HUES6 (cell line): ENCODE measurements around the gene HIVEP1.

ENCODE experiments used
- H3K27ac ChIP-seq: 2 replicates; pipeline ENCODE4 v1.7.0; 2013; ENCODE audit warnings: low read depth, mild to moderate bottlenecking, low read length, inconsistent platforms
- H3K27me3 ChIP-seq: 2 replicates; pipeline ENCODE4 v1.6.1; 2013; ENCODE audit warnings: low read length; ENCODE audit not compliant: control insufficient read depth, insufficient read depth
- H3K36me3 ChIP-seq: 2 replicates; pipeline ENCODE4 v1.6.1; 2013; ENCODE audit warnings: low read length; ENCODE audit not compliant: control insufficient read depth, insufficient read depth
- H3K4me1 ChIP-seq: 2 replicates; pipeline ENCODE4 v1.6.1; 2013; ENCODE audit warnings: low read length; ENCODE audit not compliant: control insufficient read depth, insufficient read depth
- H3K4me3 ChIP-seq: 2 replicates; pipeline ENCODE4 v1.5.1; 2013; ENCODE audit warnings: low read depth, low read length
- H3K9ac ChIP-seq: one replicate; pipeline ENCODE4 v1.6.1; 2013; ENCODE audit warnings: mild to moderate bottlenecking, low read length
- H3K9me3 ChIP-seq: 2 replicates; pipeline ENCODE4 v1.6.1; 2013; ENCODE audit warnings: low read depth, low read length; ENCODE audit not compliant: control insufficient read depth, insufficient read depth

Gene HIVEP1

DNA sequence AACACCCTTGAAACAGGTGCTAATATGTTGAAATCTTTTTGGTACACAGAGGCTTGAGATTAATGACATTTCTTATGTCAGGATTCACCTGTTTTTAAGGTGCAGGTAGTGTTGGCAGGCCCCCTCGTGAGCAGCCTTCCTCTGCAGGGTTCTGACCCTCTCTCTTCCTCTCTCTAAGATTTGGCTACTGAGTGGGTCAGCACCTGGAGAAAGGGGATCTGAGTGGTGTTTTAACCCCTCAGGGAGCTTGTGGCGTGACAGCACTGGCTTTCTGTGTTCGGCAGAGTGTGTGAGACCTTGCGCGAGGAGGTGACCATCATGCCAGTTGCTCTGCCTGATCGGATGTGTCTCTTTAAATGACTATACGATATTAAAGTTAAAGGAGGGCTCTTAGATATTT lies 37.1 kb downstream of the HIVEP1 start:
- no peak overlapping the region for H3K27ac ChIP-seq
- no peak overlapping the region for H3K4me3 ChIP-seq
- no peaks in the 10 kb centered on the region for H3K27me3 ChIP-seq
- no peak overlapping the region for H3K9ac ChIP-seq
- no peaks in the 10 kb centered on the region for H3K9me3 ChIP-seq
- H3K36me3 ChIP-seq: no peaks in the 10 kb centered on the region
- no peaks in the 10 kb centered on the region for H3K4me1 ChIP-seq

DNA sequence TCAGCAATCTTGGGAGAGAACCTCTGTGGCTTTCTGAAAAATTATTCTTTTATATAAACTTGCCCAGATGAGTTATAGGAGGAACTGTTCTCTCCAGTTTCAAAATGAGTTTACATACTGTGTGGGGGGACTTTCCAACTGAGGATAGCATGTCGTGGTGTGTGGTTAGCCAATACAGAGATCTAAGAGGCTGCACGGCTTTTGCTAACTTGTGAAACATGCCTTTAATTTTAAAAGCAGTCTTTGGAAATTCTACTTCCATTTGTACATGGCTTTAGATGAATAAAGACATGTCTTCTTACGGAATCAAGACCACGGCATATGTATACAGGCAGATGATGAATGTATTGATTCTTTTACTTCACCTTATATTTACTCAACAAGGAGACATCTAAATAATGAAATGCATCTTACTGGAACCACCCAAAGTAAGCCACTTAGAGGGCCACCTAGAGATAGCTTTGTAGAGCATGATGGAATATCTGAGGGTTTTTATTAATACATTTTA lies 39.8 kb downstream of the HIVEP1 start:
- no peaks in the 10 kb centered on the region for H3K36me3 ChIP-seq
- H3K9ac ChIP-seq: no peak overlapping the region
- H3K27me3 ChIP-seq: no peaks in the 10 kb centered on the region
- H3K27ac ChIP-seq: no peak overlapping the region
- no peaks in the 10 kb centered on the region for H3K9me3 ChIP-seq
- no peaks in the 10 kb centered on the region for H3K4me1 ChIP-seq
- H3K4me3 ChIP-seq: no peak overlapping the region

DNA sequence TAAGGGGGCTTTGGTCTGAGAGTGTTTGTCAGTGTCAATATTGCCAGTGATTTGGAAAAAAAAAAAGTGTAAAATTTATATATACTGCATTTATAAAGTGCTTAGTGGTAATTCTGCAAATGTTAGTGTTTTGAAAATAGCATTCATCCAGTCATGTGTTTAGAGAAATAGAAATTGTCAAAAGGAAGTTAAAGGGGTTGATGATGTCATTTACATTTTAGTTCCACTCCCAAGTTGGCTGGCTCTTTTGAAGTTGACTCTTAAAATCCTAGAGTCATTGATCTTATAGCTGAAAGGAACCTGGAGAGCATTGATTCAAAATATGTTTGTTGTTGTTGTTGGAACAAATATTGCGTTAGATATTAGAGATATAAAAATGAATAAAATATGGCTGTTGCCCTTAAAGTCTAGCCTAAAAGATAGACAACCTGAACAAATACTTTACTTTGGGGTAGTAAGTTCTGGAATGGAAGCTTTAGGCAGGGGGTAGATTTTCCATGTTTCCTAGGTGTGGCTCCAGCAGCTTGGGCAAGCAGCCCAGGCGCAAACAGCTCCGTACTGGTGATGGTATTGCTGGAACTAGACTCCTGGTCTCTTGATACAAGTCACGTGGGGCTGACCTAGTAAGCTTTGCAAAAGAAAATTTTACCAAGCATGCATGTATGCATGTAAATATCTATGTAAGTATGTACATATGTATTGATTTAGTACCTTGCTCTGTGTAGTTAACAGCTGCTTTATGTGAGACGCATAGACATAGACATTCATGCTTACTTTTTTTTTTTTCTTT lies 46.3 kb downstream of the HIVEP1 start:
- H3K4me3 ChIP-seq: no peak overlapping the region
- H3K9ac ChIP-seq: no peak overlapping the region
- H3K36me3 ChIP-seq: no peaks in the 10 kb centered on the region
- H3K4me1 ChIP-seq: peaks cover 8% of the 10 kb centered on the region
- no peaks in the 10 kb centered on the region for H3K27me3 ChIP-seq
- no peaks in the 10 kb centered on the region for H3K9me3 ChIP-seq
- H3K27ac ChIP-seq: no peak overlapping the region

DNA sequence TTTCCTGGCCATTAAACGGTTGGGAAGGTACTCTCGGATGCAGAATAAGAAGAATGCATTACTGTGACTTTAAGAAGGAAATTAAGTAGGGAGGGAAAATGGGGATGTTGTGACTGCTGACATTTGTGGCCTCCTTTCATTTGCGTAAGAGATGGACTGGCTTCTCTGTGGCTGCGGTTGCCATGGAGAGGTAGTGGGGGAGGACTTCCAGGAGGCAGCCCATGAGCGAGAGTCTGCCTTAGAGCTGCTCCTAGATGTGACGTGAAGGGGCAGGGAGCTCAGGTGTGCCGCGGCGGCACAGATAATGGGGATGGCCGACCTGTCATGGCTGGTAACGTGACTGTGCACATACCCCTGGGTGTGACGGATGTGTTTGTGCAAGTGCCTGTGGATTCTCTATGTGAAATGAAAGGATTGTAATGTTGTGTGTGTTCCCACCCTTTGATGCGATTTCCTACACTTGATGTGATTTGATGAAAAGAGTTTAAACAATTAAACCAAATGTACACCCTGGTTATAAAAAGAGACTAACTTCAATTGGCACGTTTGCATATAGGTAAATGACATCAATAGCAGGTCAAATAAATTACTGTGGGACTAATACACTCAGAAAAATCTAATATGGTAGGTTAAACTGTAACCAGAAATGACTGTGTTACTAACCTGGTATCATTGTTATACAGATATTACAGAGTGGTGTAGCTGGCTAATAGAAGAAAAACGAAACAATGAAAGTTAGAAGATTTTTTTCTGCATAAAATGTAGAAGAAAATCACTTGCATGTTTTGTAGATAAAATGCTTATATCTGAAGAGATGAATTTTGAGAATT lies 48.9 kb downstream of the HIVEP1 start:
- Histone ChIP-seq H3K27me3 (no peaks in the 10 kb centered on the region), H3K27ac (no peak overlapping the region), H3K9ac (no peak overlapping the region), H3K4me1 (peaks cover 11% of the 10 kb centered on the region), H3K9me3 (no peaks in the 10 kb centered on the region), H3K4me3 (no peak overlapping the region), H3K36me3 (no peaks in the 10 kb centered on the region)

DNA sequence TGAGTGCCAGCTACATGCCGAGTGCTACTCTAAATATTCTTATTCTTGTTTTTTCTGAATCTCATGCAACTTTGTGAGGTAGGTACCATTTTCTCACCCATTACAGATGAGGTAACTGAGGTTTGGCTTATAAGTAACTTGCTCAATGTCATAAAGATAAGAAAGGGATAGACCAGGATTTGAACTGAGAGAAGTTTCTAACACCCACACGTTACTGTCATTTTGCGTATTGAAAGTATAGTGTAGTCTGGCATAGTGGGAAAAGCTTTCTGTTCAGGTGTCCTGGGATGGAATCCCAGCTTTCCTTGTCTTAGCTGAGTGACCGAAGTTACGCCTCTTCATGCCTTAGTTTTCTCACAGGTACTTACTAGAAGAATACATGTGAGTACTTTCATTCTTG lies 50.5 kb downstream of the HIVEP1 start:
- Histone ChIP-seq H3K9me3 (no peaks in the 10 kb centered on the region), H3K27me3 (no peaks in the 10 kb centered on the region), H3K27ac (no peak overlapping the region), H3K4me3 (no peak overlapping the region), H3K36me3 (no peaks in the 10 kb centered on the region), H3K4me1 (peaks cover 11% of the 10 kb centered on the region), H3K9ac (no peak overlapping the region)

DNA sequence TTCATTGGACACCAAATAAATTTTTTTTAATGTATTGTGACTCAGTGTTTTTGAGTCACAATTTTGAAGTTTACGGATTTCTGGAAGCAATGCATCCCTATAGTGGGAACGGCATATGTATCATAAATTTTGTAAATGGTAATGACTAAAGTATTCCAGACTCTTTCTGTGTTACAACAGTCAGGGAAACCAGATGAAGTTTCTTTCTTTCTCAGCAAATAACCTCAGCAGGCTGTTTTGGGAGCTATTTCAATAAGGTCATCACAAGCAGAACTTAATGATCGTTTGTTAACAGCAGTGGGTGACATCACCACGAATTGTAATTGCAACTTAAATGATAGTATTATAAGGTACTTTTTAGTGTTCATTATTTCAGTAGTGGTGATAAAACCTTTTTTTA lies 52.0 kb downstream of the HIVEP1 start:
- no peaks in the 10 kb centered on the region for H3K27me3 ChIP-seq
- H3K27ac ChIP-seq: no peak overlapping the region
- no peaks in the 10 kb centered on the region for H3K9me3 ChIP-seq
- no peak overlapping the region for H3K9ac ChIP-seq
- H3K36me3 ChIP-seq: no peaks in the 10 kb centered on the region
- H3K4me1 ChIP-seq: peaks cover 11% of the 10 kb centered on the region
- H3K4me3 ChIP-seq: no peak overlapping the region

DNA sequence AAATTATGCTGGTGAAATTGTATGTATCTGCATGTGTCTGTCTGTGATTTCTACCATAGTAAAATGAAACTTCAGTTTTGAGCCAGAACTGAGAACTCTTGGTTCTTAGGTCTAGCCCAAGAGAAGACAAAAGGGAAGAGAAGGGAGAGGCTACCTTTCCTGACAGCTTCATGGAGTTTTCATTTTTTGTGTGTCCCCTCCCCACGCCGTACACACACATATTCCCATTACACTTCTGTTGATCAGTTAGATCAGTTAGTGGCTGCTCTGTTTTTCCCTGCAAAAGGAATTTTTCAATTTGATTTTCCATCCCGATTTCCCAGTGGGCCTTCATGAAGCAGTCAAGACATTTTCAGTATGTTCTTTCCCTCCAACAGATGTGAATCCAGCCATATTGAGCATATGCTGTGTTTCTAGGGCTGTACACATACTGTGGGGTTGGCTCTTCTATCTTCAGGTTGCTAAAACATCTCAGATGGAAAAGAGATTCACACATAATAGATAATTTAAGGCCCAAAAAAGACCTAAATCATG lies 52.5 kb downstream of the HIVEP1 start:
- Histone ChIP-seq H3K36me3 (no peaks in the 10 kb centered on the region), H3K9me3 (no peaks in the 10 kb centered on the region), H3K4me1 (peaks cover 11% of the 10 kb centered on the region), H3K27ac (no peak overlapping the region), H3K27me3 (no peaks in the 10 kb centered on the region), H3K9ac (no peak overlapping the region), H3K4me3 (no peak overlapping the region)

DNA sequence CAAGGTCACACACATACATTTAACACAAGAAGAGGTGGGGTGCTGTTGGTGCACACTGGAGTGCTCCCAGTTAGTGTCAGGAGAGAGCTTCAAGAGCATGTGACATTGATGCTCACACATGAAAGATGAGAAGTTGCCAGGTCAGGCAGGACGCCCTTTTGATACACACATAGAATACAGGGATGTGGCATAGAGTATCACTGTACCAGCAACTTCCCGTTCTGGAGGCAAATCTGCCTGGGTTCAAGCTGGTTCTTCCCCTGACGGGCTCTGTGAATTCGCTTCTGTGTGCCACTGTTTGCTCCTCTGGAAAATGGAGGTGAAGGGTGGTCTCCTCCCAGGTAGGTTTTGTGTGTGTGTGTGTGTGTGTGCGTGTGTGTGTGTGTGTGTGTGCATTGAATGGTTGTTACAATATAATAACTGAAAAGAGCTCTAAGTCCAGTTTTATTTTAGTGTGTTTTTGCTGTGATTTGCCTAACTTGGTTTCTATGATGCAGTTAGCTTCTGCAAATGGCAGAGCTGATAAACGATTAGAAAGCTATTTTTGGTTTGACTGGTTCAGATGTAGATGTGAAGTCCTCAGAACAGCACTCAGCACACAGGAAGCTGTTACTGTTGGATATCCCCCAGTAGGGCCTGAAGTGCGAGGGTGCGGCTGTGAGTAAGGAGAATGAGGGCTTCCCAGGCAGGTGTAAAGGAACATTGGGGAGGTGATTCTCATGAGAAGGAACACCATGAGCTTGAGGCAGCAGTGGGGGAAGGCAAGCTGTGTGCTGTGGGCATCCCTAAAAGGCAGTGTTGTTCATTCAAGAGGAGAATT lies 53.4 kb downstream of the HIVEP1 start:
- no peaks in the 10 kb centered on the region for H3K27me3 ChIP-seq
- peaks cover 9% of the 10 kb centered on the region for H3K4me1 ChIP-seq
- no peak overlapping the region for H3K4me3 ChIP-seq
- no peaks in the 10 kb centered on the region for H3K9me3 ChIP-seq
- no peak overlapping the region for H3K9ac ChIP-seq
- no peak overlapping the region for H3K27ac ChIP-seq
- no peaks in the 10 kb centered on the region for H3K36me3 ChIP-seq

DNA sequence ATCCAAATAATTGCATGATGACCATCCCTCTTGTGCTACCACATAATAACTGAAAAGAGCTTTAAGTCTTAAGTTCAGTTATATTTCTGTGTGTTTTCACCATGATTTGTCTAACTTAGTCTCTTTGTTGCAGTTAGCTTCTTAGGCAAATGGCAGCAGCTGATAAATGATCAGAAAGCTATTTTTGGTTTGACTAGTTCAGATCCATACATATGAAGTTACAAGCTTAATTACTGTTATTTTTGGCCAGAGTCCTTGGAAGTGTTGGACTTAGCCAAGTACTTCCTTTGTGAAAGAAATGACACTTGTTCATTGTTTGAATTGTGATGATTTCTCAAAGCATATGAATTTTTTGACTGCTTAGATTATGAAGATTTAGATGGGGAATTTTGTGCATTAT lies 54.2 kb downstream of the HIVEP1 start:
- no peak overlapping the region for H3K27ac ChIP-seq
- no peak overlapping the region for H3K9ac ChIP-seq
- no peaks in the 10 kb centered on the region for H3K9me3 ChIP-seq
- H3K27me3 ChIP-seq: no peaks in the 10 kb centered on the region
- no peaks in the 10 kb centered on the region for H3K36me3 ChIP-seq
- peaks cover 6% of the 10 kb centered on the region for H3K4me1 ChIP-seq
- no peak overlapping the region for H3K4me3 ChIP-seq

DNA sequence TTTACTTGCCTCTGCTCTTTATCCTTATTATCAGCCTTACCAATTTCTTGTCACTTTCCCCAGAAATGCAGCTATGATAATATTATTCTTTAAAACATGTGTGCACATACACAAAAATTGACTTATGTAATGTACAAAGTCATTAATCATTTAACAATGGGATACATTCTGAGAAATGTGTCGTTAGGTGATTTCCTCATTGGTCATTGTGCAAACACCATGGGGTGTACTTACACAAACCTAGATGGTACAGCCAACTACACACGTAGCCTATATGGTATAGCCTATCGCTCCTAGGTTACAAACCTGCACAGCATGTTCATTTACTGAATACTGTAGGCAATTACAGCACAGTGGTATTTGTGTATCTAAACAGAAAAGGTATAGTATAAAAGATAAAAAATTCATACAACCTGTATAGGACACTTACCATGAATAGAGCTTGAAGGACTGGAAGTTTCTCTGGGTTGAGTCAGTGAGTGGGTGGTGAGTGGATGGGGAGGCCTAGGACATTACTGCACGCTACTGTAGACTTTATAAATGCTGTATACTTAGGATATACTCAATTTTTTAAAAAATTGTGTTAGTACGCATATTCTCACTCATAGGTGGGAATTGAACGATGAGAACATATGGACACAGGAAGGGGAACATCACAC lies 56.9 kb downstream of the HIVEP1 start:
- Histone ChIP-seq H3K9ac (no peak overlapping the region), H3K27me3 (no peaks in the 10 kb centered on the region), H3K27ac (no peak overlapping the region), H3K36me3 (no peaks in the 10 kb centered on the region), H3K4me3 (no peak overlapping the region), H3K9me3 (no peaks in the 10 kb centered on the region), H3K4me1 (peaks cover 10% of the 10 kb centered on the region)
